Mucosa of gallbladder (tissue), 1 donor: ENCODE results near the gene NHSL2. TPM values are rescaled to one million over a fixed set of nuclear protein-coding genes. Genes with fewer than 3 reads are reported as not detected.
"Not testable (repeated sequence)": the region's sequence is repeated elsewhere in the genome, so short reads cannot be mapped to it uniquely, and the experiment has no call there.

Experiments
- DNase-seq: peaks from one replicate; pipeline ENCODE4 v3.0.0-alpha.2; 2020; ENCODE audit warnings: low spot score
- total RNA-seq: library from RNA; stranded (reverse); gene quantifications from one replicate; pipeline ENCODE4 v1.2.1, GENCODE V29; 2021
- donor health status: DM: no; HTN: no; CAD: no.

NHSL2 gene
- total RNA-seq, 1 donor from 2014 or later = 13.6 TPM

DNA sequence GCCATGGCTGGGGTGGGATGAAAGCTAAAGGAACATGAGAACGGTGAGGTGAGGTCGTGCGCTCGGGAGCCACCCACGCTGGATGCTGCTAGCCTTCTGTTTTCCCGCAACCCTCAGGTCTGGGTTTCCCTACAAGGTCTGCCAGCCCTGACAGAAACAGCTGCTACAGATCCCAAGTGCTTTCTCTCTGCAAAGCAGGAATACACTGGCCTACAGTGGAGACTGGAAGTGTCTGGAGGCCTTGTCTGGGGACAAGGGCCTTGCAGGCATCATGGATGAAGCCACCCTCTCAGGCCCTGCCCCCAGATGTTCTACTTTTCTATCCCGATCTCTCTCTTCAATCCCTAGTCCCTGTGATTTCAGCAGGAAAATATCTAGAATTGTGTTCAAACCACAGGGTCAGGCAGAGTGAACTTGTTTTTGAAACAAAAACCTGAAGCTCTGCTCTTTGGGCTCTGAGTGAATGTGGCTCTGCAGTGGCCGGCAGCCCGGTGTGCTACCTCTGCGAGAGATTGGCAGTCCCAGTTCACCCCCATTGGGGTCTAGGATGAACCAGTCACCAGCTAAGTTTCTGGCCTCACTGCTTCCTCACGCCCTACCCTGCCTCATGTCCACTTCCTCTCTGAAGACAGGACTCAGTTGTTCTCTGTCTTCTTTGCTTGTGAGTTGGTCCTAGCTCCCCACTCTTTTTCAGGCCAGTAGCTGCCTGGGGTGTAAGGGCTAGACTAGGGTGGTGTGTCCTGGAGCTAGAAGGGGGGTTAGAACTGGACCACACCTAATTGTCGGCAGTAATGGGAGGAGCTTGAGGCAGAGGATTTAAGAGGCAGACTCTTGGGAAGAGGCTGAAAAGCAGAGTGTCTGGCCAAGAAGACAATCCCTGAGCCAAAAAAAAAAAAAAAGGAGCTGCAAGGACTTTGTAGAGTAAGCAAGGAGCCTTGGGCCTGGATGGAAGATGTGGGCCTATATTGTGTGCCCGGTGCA, 131.5 kb downstream of the NHSL2 start:
- no peak for DNase-seq

GRCh38 chrX:72042852-72043248, 132.2 kb downstream of the NHSL2 start:
- no peak for DNase-seq

- no peak for DNase-seq
Measured at GRCh38 chrX:72043636-72044035, 133.0 kb downstream of the NHSL2 start.

DNA sequence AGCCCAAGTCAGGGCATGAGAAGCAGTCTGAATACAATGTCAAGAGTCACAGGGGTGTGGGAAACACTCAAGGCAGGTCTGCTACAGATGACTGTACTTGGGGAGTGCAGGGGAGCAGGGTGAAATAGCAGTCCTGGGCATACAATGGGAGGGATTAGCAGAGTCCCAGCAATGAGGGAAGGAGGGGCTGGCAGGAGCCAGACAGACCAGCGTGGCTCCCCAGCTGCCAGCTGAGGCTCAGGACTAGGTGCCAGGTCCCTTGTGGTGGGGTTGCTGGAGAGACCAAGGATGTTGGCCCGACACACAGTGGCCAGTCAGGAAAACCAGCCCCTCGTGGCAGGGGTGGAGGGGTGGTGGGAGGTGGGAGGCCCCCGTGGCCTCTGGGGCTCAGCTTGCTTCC, 134.5 kb downstream of the NHSL2 start:
- no peak for DNase-seq

DNA sequence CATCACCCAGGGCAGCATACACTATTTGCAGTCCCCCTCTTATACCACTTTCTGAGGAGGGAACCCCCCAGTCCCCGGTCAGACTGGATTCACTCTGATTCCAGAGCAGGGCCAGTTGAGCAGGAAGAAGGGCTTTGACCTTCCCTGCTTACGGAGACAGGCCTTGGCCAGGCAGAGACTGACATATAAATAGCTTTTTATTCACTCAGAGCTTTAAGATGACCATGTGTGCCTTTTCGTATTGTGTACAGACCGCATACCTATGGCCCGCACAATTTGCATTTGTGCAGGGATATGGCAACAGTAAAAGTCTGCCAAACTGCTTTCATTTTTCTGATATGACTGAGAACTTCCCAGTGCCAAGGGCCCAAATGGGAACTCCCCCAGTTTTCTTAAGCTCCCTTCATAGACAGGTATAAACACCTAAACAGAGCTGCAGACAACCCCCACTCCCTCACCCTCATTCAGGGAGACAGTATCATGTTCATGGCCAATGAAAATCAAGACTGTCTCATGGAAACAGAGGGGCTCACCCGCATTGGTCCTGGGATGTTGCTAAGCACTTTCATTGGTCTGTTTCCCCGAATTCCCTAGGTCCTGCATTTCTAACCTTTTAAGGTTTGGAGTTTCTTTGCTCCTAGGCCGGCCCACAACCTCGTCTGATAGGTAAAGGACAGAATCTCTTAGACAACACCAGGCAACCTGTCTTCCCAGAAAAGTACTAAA, 135.1 kb downstream of the NHSL2 start:
- no peak for DNase-seq

GRCh38 chrX:72046447-72046846, 135.8 kb downstream of the NHSL2 start:
- no peak for DNase-seq

GRCh38 chrX:72048510-72049455, 138.1 kb downstream of the NHSL2 start:
- DNase-seq = peak; percentile 38

DNA sequence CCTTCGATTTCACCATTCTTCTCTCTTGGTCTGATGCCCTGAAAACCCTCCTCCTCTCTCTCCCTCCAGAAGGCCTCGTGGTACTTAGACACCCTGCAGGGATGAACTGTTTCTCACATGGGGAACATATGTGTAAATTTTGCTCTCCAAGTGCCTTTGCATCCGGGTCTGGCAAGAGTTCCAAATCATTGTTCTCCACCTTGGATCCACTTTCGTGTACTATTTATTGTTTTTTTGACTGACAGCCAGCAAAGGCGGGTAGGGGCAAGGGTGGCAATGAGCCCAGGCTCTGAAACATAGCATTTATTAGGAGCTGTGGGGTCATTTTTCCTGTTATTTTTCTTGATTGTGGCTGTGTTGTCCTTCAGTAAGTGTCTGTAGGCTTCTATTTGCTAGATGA, 139.4 kb downstream of the NHSL2 start:
- no peak for DNase-seq

DNA sequence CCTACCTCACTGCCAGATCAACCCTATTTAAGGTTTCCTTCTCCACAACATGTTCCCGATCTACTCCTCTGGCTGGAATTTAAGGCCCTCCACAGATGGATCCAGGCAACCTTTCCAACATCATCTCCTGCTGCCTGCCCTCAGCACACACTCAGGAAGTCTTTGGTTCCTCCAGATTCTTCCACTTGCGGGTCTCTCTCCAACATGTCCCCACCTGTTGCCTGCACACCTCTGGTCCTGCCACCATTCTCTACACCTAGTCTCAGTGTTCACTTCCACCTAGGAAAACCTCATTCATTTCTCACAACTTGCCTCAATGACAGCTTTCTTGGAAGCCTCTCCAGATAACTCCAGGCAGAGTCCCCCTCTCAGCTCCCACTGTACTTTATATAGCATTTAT, 140.9 kb downstream of the NHSL2 start:
- DNase-seq = no peak

DNA sequence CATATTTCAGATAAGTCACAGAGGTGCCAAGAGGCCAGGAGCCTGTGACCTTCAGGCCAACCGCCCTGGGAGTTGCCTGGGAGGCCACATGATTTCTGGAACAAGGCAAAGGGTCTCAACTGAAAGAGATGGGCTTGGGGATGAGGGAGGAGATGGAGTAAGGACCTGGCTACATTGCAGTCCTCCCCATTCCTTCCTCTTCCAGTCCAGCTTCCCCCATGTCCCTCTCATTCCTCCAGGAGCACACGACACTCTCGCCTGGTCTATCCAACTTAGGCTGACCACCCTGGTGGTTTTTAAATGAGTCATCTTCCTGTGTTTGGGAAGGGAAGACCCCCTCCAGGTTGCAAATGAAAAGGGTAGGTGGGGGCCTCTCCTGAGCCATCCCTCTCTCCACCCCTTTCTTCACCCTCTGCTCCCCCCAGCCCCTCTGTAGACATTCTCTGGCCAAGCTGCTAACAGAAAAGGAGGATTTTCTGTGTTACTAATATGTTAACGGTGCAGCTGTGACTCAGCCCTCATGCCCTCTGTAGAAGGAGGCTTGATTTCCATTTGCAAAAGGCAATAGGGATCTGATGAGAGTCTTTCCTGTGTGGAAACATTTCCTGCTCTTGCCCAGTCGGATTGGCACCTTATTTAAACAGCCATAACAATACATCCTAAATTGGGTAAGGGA, 141.9 kb downstream of the NHSL2 start:
- DNase-seq = no peak

GRCh38 chrX:72053508-72053907, 142.9 kb downstream of the NHSL2 start:
- DNase-seq = no peak

- DNase-seq = no peak
Measured at GRCh38 chrX:72054779-72055489, 144.3 kb downstream of the NHSL2 start.

- no peak for DNase-seq
Measured at GRCh38 chrX:72057331-72057730, 146.7 kb downstream of the NHSL2 start.

DNA sequence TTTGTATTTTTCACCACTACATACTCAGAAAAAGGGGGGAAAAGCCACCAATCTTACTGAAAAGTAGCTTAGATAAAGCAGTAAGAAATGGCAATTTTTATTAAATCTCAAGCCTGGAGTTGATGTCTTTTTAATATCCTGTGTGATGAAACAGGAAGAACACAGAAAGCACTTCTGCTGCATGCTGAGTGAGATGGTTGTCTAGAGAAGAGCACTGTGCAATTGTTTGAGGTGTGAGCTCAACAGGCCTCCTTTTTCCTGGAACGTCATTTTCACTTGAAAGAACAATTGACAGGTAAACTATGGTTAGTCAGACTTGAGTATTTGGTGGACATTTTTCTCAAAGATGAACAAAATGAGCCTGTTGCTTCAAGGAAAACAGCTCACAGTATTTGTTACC, 147.2 kb downstream of the NHSL2 start:
- DNase-seq = no peak

- not testable (repeated sequence) for DNase-seq
Measured at GRCh38 chrX:72058346-72058745, 147.7 kb downstream of the NHSL2 start.

DNA sequence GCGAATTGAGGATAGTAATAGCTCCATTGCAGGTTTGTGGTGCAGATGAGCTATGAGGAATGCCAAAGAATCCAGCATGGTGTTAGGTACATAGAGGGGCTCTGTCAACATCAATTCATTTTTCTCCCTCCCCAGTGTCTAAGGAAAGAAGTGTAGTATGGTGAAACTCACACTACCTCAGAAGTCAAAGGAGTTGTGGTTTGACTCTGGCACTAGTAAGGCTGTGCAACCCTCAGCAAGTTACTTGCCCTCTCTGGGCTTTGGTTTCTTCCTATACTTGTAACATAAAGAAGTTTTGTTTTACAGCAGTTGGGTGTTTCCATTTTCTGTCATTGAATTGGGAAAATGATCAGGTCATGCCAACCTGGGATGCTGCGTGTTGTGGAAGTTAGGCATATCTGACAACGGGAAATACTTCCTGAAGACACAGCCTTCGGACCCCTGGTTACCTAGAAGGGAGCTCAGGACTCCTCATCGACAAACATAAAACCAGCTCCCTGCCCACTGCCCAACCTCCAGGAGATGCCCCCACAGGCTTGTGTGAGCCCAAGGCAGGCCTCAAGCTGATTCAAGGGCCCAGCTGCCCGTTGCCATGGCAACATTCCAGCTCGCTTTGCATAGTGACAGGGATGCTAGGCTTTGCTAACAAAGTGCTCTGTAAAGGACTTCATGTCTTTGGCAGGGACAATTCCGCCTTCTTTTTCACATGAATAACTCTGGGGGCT, 149.7 kb downstream of the NHSL2 start:
- no peak for DNase-seq

DNA sequence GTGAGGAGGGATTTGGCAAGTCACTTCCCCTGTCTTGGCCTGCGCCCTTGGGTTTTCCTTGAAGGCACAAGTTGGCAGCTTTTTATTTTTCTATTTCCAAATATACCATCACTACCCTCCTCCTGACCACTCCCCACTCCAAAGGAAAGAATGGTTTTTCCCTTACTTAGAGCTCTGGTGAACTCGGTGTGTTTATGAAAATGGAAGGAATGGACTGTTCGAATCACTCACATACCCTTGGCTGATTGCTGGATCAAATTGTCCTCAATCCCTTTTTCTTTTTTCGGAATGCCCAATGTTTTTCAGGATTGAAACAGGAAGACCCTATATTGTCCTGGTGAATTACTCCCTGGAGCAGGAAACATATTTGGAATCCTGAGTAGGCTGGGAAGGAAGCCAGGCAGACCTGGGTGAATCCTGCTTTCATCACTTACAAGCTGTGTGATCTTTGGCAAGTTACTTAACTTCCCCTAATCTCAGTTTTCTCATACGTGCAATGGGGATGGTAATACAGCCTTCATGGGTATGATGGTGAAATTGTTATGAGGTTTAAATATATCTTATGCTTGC, 150.4 kb downstream of the NHSL2 start:
- no peak for DNase-seq

GRCh38 chrX:72062916-72063315, 152.3 kb downstream of the NHSL2 start:
- peak; percentile 38 for DNase-seq

DNA sequence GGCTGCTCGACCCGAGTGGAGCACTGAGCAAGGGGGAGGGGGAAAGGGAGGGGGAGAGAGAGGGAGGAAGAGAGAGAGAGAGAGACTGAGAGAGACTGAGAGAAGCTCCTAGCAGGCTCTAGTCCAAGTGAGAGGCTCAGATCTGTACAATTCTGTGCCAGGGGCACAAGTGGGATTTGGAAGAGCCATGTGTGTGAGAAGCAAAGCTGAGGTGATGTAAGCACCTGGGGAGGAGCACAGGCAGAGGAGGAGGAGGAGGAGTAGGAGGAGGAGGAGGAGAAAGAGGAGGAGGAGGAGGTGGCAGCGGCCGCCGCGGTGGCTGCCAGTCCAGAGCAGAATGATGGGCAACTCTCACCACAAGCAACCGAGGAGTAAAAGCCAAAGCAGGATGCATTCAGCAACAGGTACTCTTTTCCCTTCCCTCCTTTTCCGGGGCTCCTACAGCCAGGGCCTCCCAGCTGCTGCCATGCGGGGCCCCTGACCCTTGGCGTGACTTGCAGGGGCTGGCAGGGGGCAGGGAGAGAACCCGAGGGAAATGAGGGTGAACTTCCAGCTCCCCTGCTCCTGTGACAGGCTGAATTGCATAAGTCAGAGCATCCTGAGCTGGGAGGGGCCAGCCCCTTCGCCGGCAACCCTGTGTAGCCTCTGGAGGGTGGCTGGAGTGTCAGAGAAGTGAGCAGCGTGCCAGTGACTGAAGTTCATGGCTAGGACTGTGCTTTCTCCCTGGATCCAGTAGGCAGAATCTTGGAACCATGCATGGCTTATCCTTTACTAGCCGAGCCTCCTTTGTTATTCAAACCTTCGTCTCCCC, 158.9 kb downstream of the NHSL2 start:
- DNase-seq = no peak
